NAMALWA (cell line): Measurements from ENCODE around the gene TMEM14A.
A peak's percentile ranks its signal among the peaks of the same experiment; 100 is the strongest.
"Not testable (repeated sequence)": the region's sequence is repeated elsewhere in the genome, so short reads cannot be mapped to it uniquely, and the experiment has no call there.

Experiments used
- DNase-seq: peaks from one replicate; pipeline ENCODE4 v3.0.0-alpha.2; 2015; ENCODE audit warnings: low spot score

The TMEM14A gene

DNA sequence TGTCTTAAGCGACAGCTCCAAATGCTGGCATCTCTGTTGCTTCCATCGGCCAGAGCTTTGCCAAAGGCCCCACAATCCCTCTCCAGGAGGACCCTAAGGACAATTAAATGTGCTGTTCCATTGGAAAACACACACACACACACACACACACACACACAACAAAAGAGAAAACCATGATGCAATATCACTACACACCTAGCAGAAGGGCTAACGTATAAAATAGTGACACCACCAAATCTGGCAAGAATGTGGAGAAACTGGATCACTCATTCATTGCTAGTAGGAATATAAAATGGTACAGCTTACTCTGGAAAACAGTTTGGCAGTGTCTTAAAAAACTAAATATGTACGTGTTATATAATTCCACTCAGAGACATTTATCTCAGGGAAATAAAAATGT lies 13.0 kb upstream of the TMEM14A start:
- DNase-seq: no peak

DNA sequence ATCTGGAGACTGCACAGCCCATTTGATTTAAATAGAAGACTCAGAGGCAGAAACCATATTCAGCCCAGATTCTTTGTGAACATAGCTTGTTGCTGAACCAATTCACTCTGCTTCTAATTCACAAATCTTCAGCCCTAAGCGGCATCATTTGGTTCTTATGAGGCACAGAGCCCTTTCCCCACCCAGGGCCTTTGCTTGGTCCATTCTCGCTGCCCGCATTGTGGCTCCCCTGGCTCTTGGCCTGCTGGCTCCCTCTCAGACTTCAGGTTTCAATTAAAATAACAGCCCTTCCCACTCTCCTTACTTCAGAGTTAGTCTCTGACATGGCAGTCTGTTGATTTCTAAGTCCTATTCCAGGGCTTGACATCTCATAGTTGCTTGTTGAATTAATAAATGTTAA lies 9.4 kb upstream of the TMEM14A start:
- no peak for DNase-seq

DNA sequence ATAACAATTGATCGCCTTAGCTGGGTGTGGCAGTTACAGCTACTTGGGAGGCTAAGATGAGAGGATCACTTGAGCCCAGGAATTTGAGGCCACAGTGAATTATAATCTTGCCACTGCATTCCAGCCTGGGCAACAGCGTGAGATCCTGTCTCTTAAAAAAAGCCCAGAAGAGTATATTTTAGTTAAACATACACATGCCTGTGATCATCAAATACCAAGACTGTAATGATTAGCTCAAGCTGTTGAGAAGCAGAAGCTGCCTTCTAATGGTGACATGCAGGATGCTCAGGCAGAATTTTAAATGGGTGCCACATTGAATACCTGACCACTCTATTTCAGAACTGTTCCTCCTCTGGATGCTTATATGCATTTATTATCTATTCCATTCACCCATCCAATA lies 8.9 kb upstream of the TMEM14A start:
- no peak for DNase-seq

DNA sequence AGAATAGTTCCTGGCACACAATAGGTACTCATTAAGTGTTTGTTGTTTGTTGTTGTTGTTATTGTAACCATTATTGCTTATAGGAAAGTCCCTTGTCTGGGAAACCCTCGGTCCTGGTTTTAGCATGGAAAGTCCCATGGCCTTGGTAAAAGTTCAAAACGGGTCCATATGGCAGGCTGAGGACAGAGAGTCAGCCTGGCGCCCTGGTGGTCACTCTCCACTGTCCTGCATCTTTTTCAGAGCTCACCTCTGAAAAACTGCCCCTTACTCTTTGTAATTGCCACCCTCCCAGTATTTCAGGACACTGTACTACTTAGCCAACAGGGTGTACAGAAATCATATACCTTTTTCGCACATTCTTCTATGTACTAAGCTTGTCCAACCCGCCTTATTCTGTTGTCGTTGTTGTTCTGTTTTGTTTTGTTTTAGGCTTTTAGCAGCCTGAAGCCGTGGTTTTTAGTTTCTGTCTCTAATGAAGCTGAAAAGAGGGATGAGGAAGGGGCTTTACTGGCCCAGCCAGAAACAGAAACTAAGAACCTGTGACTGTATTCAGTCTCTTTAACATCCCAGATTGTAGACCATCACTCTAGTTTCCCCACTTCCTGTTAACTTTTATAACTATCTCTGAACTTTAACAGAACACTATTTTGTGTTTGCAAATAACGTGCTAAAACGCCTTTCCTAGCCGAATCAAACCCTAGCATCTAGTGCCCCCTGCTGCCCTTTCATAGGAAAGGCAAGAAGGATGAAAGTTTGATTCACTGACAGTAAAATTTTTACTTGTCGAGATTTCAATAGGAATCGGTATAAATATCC lies 7.6 kb upstream of the TMEM14A start:
- peak; percentile 87 for DNase-seq

DNA sequence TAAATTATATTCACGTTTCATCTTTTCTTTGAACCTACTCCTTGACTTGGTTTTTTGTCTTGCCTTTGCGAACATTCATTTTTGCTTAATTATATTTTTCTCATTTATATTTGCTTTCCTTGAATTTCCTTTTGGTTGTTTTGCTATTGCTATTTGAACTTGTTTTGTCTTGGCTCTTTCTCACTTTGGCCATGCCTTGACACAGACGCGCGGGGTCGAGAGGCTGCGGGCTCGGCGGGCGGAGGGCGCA lies 7.1 kb upstream of the TMEM14A start:
- DNase-seq: no peak

DNA sequence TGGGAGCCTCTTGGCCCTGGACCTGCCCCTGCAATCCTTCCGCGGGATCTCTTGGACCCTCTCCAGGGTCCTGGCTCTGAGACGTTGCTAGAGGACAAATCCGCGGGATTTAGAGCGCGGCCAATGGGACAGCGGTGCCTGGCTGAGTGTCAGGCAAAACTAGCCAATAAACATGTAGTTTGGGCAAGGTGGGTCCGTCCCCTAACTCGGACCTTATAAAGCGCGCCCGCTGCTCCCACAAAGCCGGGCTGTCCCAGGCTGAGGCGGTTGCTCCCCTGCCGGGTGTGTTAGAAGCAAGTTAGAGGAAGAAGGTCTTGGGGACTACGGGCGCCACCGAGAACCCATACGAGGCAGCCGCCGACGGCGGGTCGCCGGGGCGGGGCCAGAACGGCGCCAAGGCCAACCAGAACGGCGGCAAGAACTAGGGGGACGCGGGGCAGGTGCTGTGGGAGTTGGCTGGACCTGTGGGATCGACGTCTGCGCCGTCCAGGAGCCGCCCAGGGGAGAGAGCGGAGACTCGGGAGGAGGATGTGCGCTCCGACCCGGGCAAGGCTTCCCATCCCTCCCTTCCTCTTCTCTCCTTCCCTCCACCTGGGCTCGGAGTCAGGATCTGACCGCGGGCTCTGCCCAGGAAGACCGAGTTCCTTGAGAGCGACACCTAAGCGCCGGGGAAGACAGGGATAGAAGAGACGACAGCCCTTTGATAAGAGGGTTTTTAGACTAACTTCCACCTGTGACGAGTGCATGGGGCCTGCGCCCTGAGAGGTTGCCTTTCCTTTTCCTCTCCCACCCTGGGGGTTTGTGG lies 6.5 kb upstream of the TMEM14A start:
- peak; percentile 94 for DNase-seq

DNA sequence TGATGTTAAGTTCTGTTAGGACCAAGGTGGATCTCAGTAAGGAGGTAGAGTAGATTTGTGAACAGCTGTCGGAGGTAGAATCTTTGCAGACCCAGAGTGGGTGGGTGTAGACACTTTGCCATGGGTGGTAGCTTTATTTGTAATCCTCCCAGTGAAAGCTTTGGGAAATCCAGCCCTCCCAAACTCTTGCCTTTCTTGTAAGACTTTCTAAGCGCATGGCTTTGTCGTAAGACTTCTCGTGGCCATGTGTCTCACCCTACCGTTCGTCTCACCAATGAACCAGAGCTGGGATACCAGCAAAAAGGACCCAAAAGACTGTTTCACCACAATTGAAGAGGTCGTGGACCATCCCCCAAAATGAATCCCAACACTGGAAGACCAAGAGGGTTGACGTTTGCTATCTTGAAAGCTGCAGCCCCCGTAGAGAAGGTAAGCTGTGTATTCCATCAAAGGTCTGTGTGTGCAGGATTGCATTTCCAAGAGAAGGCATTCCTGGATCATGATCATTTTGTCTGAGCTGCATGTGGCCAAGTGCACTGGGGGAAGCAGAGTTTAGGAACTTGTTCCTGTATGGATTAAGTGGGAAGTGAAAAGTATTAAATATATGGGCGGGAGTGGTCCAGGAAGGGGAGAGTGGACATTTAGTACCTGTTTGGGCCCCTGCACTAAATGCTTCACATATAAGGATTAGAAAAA lies 5.8 kb upstream of the TMEM14A start:
- DNase-seq: no peak

DNA sequence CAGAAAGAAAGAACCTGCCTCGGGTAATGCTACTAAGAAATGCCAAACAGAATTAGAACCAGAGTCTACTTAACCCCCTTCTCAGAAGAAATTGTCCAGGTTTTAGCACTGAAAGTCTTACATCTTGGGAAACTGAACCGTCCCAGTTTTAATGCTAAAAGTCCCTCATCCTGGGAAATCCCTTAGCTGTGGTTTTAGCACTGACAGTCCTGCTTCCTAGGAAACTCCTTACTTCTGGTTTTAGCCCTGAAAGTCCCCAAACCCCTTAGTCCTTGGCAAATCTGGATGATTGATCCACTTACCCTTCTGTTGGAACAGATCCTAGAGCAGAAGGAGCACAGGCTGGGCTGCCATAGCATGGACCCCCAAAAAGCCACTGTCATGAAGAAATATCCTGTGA lies 4.8 kb upstream of the TMEM14A start:
- no peak for DNase-seq

DNA sequence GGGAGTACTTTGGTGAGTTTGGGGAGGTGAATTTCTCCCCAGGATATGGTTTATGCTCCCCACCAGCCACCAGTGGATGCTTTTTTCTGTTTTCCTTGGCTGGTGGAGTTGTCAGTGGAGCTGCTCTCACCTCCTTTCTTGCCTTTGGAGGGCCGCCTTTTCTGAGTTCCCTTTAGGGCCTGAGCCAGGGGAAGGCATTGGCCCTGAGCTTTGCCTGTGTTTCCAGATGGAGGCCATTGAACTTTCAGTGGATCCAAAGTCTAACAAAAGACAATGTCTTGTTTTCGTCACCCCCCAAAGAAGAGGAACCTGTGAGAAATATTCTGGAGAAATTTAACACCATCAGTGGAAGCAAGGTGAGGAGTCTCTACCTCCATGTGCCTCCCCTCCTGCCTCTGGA lies 4.4 kb upstream of the TMEM14A start:
- DNase-seq: no peak

DNA sequence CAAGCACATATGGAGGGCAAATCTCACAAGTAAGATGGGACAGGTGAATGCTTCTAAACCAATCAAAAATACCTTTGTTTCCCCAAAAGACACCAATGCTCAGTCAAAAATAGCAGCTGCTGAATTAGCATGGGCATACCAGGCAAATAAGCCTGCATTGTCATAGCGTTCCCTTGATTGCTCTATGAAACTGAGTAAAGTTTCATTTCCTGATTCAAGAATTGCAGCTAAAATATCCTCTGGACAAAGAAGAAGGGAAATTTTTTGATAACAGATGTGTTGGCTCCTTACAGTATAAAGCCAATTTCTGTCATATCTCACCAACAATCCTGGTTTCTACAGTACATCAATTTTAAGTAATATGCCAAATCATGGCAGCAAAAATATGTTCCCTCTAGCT lies 3.3 kb upstream of the TMEM14A start:
- DNase-seq: peak; percentile 49

DNA sequence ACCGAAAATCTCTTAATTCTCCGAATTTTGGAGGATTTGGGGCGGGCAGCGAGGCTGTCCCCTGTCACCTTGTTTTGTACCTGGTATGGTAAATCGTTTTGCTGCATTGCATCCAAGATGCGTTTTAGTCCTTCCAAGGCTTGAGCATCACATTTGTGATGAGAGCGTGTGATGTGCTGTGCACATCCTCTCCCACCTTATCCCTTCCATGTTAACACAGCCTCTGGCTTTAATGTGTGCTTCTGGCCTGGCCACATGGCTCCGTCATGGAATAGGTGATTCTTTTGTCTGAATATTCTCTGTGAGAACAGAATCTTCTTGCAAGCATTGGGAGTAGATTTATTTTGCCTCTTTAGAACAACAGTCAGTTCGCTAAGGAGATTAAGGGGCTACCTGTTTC lies 763 bp downstream of the TMEM14A start:
- DNase-seq: no peak

DNA sequence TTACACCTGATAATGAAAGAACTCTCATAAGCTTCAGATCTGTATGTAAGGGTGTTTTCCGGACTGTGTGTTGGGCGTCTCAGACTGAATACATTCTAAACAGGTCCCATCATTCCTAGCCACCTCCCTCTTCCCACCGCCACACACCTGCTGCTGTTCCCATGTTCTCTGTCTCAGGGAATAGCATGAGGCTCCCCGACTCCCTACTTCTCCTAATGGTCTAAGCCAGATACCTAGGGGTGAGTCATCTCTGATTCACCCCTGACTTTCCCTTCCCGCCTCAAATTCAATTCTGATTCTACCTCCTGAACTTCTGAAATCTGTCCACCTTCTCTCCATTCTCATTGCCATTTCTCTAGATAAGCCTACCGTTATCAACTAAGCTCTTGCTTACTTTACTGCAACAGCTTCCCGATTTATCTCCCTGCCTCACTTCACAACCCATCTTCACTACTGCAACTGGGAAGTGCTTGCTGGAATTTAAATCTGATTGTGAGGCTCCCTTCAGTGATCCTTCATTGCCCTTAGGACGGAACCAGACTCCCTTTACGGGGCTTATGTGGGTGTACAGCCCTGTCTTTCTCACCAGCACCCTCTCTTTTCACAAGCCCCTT lies 1.6 kb downstream of the TMEM14A start:
- no peak for DNase-seq

DNA sequence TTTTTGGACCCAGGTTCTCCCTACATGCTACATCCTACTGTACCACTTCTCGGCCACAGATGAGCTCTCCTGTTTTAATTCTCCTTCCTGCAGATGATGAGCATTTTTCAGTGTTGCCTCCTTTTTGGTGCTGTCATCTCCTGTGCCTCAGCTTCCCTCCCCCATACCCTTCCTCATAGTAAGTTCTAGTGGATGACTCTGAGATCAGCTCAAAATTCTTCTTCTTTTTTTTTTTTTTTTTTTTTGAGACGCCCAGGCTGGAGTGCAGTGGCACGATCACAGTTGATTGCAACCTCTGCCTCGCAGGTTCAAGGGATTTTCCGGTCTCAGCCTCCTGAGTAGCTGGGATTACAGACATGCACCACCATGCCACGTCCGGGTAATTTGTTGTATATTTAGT lies 3.8 kb downstream of the TMEM14A start:
- DNase-seq: no peak

DNA sequence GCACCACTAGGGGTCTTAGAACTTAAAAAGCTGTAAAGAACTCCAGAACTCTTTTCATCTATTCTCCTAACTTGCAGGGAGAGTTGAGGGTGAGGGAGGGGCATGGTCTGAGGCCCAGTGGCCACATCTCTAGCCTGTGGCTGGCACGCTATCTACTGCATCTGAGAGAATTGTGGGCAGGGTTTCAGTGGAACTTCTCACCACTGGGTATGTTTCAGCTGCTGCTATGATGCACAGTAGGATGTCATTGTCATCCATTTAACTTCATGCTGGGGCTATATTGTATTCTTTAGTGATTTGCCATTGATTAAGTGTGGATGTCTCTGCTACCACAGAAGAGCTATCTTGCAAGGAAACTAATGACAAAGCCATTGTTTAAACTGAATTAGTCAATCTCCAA lies 4.5 kb downstream of the TMEM14A start:
- no peak for DNase-seq

DNA sequence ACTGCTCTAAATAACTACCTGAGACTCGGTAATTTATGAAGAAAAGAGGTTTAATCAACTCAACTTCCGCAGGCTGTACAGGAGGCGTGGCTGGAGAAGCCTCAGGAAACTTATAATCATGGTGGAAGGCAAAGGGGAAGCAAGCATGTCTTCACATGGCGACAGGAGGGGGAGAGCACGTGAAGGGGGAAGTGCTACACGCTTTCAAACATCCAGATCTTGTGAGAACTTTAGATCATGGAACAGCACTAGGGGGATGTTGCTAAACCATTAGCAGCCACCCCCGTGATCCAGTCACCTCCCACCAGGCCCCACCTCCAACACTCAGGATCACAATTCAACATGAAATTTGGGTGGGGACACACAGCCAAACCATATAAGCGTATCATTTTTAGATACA lies 5.7 kb downstream of the TMEM14A start:
- DNase-seq: not testable (repeated sequence)

DNA sequence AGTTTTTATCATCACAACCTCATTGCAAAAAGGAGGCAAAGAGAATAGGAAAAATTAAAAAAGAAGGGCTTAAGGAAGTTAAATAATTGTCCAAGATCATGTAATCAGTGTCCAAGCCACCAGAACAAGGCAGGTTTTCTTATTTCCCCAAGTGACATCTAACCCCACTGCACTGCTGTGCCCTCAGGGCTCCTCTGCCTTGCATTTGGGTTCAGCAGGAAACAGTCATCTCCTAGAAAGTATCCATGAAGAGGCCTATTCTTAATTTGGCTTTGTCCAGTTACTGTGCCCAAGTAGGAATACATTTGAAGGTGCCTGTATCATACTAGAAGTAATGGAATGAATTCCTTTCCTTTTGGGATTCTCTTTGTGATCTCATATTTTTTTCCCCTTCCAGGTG lies 10.5 kb downstream of the TMEM14A start:
- DNase-seq: no peak

DNA sequence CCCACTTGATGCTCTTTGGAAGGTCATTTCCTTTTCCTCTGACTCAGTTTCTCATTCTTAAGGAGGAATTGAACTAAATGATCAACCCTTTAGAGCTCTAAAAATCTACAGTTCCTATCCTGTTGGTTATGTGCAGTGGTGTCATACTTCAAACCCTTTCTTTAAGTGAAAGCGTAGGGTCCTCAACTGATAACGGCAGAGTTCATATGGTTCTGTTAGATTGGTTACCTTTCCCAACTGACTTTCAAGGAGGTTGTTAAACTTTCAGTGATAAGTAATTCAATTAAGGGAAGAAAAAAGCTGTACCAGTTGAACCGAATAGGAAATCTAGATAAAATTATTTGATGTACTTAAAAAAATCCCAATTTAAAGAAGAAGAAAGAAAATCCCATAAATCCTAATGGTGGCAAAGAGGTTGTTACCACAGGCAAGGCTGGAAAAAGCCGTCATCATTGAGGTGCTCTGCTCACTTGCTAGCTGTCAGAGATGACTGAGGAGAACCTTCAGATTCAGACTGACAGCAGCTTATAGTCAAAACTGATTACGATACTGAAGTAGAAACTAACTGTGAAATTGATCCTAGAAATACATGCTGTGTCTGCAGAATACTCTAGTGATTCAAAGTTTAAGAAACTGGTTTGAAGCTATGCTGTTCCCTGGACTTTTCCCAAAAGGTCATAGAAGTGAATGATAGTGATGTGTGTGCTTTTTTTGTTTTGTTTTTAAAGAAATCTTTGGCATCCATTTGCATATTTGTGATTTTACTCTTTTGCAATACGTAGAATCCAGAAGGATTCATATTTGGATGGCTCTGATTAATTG lies 16.2 kb downstream of the TMEM14A start:
- no peak for DNase-seq

DNA sequence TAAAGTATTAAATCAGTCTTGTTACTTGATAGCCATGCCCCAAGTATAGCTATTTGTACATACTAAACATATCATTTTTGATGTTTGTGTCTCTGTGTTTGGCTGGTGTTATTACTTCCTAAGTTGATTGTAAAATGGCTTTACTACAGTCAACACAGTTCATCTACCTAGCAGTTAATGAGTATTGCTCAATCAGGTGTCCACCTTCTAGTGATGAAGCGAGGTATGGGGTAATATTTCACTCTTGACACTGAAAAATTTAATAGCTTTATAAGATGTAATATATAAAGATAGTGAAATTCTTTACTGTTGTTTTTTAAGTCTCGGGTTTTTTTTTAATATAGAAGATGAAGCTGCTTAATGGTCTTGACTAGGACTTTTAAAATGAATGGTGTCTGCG lies 18.9 kb downstream of the TMEM14A start:
- DNase-seq: no peak

DNA sequence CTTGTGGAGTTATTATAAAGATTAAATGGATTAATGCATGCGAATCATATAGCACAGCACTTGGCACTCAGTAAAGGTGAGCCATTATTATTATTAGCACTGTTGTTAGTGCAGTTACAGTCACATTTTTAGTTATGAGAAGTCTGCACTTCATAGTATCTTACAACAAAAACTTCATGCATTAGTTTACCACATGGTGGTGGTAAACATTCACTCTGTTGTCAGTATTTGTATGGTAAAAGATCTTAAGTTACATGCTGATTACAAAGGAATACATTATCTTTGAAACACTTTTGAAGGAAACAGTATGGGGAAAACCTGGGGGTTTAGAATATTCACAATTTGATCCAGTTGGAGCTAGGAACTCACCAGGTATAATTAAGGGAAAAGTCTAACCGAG lies 20.8 kb downstream of the TMEM14A start:
- DNase-seq: no peak

DNA sequence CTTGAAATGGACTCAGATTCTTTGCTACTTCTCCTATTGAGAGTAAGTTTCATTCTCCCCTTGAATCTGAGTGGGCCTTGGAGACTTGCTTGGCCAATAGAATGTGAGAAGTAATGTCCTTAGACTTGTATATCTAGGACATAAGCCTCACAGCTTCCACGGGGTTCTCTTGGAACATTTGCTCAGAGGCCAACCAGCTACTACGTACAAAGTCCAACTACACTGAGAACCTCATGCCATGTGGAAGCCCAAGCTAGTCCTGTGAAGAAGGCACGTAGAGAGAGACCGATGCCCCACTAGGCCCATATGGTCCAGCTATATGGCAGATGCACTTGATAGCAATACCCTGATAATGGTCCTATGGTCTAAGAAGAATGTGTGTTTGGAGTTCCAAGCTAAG lies 22.9 kb downstream of the TMEM14A start:
- DNase-seq: no peak

DNA sequence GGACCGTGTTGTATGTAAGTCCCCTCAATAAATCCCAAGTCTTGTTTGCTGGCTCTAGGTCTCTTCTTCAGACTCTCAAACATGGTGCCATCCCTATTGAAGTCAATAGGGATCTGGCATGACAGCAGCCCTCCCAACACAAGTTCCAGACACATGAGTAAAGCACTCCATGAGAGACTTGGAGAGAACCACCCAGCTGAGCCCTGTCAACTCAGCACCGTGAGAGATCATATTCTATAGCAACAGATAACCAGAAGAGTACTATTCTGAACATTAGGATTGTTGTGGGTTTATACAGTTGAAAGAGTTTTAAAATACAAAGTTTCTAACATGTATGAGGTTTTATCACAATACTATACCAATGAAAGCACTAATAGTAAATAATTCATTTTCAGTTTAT lies 23.5 kb downstream of the TMEM14A start:
- no peak for DNase-seq

DNA sequence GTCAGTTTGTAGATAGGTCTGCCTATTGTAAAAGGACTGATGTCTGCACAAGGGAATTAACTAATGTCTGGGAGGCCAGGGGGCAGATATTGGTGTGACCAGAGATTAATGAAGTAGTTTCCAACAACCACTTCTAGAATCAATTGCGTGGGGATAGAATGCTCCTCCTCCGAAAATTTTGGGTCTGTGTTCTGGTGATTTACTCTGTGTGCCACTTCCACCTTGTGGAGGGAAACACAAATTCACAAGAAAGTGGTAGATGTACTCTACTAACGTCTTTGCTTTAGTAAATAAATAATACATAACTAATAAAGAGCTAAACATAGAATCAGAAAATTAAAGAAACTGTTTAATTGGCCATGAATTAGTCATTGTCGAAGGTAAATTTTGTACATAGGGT lies 25.5 kb downstream of the TMEM14A start:
- no peak for DNase-seq
